ENCODE data around the gene SLC50A1.

Gene SLC50A1

GRCh38 chr1:155103325-155103724 lies 32.3 kb upstream of the SLC50A1 start:
- no peaks in the 10 kb centered on the region for H3K27me3 ChIP-seq (ENCODE audit: insufficient read depth, poor library complexity, severe bottlenecking)
- TF ChIP-seq POLR2AphosphoS5 (IDR thresholded peaks at IDR 0.05; ENCODE audit: low read depth) (no peak), REST (IDR thresholded peaks at IDR 0.05; ENCODE audit: insufficient replicate concordance, low read depth) (no peak), GABPA (IDR thresholded peaks at IDR 0.05; ENCODE audit: low read depth) (no peak), SPI1 (IDR thresholded peaks at IDR 0.05; ENCODE audit: borderline replicate concordance, low read depth) (no peak)
- TF ChIP-seq, protein P1, sequence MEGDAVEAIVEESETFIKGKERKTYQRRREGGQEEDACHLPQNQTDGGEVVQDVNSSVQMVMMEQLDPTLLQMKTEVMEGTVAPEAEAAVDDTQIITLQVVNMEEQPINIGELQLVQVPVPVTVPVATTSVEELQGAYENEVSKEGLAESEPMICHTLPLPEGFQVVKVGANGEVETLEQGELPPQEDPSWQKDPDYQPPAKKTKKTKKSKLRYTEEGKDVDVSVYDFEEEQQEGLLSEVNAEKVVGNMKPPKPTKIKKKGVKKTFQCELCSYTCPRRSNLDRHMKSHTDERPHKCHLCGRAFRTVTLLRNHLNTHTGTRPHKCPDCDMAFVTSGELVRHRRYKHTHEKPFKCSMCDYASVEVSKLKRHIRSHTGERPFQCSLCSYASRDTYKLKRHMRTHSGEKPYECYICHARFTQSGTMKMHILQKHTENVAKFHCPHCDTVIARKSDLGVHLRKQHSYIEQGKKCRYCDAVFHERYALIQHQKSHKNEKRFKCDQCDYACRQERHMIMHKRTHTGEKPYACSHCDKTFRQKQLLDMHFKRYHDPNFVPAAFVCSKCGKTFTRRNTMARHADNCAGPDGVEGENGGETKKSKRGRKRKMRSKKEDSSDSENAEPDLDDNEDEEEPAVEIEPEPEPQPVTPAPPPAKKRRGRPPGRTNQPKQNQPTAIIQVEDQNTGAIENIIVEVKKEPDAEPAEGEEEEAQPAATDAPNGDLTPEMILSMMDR (IDR thresholded peaks at IDR 0.05; ENCODE audit: insufficient read depth, low read length): no peak
- no peak overlapping the region for H3K4me3 ChIP-seq (replicated peaks; ENCODE audit: insufficient read depth, low read length)
- no peak for DNase-seq (ENCODE audit: low read depth in 1 of 2, low spot score in 1 of 2)
- no peak overlapping the region for H3K27ac ChIP-seq (replicated peaks)

- no peak overlapping the region for H3K27ac ChIP-seq (replicated peaks)
- no peak for TF ChIP-seq SPI1 (IDR thresholded peaks at IDR 0.05; ENCODE audit: borderline replicate concordance, low read depth)
- no peak for TF ChIP-seq REST (IDR thresholded peaks at IDR 0.05; ENCODE audit: insufficient replicate concordance, low read depth)
Observed at GRCh38 chr1:155104605-155105534, 30.8 kb upstream of the SLC50A1 start.

DNA sequence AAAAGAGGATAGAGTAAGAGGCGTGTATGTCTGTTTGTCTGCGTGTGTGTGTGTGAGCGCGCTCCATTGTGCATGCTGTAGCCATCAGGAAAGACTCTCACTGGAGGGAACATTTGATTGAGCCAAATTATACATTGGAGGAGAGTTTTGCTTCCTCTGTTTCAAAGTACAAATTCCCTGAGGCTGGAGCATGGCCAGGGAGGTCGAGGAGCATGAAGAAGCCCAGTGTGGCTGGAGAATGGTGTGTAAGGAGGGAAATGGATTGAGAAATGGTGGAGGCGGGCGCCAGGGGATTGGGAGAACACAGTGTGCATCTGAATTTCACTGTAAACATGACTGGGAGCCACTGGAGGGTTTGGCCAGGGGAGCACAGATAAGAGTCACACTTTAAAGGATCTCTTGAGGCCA lies 30.0 kb upstream of the SLC50A1 start:
- DNase-seq (ENCODE audit: low read depth in 1 of 2, low spot score in 1 of 2): no peak
- TF ChIP-seq GABPA (IDR thresholded peaks at IDR 0.05; ENCODE audit: low read depth) (no peak), POLR2AphosphoS5 (IDR thresholded peaks at IDR 0.05; ENCODE audit: low read depth) (no peak), REST (IDR thresholded peaks at IDR 0.05; ENCODE audit: insufficient replicate concordance, low read depth) (no peak), SPI1 (IDR thresholded peaks at IDR 0.05; ENCODE audit: borderline replicate concordance, low read depth) (no peak)
- TF ChIP-seq, protein P1 (IDR thresholded peaks at IDR 0.05; ENCODE audit: insufficient read depth, low read length): no peak

More at GRCh38 chr1:155104605-155105534, 30.8 kb upstream of the SLC50A1 start:
- DNase-seq (ENCODE audit: low read depth in 1 of 2, low spot score in 1 of 2): no peak
- Histone ChIP-seq H3K4me3 (replicated peaks; ENCODE audit: insufficient read depth, low read length) (no peak overlapping the region), H3K27me3 (ENCODE audit: insufficient read depth, poor library complexity, severe bottlenecking) (no peaks in the 10 kb centered on the region)

More for the DNA sequence above, 30.0 kb upstream of the SLC50A1 start:
- H3K27ac ChIP-seq (replicated peaks): no peak overlapping the region
- no peaks in the 10 kb centered on the region for H3K27me3 ChIP-seq (ENCODE audit: insufficient read depth, poor library complexity, severe bottlenecking)
- no peak overlapping the region for H3K4me3 ChIP-seq (replicated peaks; ENCODE audit: insufficient read depth, low read length)

Measured in HL-60 (cell line).